Stimulated activated CD4-positive, alpha-beta T cell treated with anti-CD3 and anti-CD28 coated beads, Interleukin-2, amount 100 ng/mL, for 24 hours (primary cell): ENCODE results near the gene TEF.
"Not testable (repeated sequence)": the region's sequence is repeated elsewhere in the genome, so short reads cannot be mapped to it uniquely, and the experiment has no call there.

Experiments used
- DNase-seq, 2 donors: peaks; one replicate each; pipeline ENCODE4 v3.0.0-alpha.2; 2020

The TEF gene

DNA sequence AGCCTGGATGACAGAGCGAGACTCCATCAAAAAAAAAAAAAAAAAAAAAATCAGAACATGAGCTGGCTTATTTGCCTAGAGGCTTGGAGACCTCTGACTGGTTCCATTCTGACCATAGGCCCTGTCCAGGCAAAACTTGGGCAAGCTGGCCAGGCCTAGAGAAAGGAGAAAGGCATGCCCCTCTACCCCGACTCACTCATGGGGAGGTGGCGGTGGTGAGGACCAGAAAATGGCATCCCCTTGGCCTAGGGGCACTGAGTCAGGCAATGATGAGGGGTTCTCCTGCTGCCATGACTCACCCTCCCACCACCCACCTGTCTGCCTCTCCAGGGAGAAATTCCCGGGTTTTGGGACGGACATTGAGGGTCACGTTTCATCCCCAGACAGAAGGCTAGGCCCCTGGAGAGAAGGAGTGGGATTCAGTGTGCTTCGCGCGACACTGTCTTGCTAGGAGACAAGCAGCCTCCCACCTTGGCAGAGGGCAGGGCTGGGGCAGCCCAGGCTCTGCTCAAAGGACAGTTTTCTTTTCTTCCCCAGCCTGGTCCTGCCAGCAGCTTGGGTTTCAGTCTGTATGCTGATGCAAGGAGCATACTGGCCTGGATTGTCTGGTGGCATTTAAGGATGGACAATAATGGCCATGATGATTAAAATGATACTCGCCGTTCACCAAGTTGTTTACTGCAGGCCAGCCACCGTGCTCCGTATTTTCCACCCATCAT is 47.6 kb downstream of the TEF start:
- no peak for DNase-seq

DNA sequence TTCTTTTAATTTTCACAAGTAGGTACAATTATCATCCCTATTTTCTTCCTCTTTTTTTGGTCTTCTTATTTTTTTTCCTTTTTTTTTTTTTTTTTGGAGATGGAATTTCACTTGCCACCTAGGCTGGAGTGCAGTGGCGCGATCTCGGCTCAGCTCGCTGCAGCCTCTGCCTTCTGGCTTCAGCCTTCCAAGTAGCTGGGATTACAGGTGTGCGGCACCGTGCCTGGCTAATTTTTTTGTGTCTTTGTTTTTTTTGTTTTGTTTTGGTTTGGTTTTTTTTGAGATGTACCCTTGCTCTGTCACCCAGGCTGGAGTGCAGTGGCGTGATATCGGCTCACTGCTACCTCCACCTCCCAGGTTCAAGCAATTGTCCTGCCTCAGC is 48.2 kb downstream of the TEF start:
- DNase-seq: no peak

GRCh38 chr22:41431656-41432055 is 49.9 kb downstream of the TEF start:
- DNase-seq: no peak

GRCh38 chr22:41433480-41433879 is 51.7 kb downstream of the TEF start:
- not testable (repeated sequence) for DNase-seq

DNA sequence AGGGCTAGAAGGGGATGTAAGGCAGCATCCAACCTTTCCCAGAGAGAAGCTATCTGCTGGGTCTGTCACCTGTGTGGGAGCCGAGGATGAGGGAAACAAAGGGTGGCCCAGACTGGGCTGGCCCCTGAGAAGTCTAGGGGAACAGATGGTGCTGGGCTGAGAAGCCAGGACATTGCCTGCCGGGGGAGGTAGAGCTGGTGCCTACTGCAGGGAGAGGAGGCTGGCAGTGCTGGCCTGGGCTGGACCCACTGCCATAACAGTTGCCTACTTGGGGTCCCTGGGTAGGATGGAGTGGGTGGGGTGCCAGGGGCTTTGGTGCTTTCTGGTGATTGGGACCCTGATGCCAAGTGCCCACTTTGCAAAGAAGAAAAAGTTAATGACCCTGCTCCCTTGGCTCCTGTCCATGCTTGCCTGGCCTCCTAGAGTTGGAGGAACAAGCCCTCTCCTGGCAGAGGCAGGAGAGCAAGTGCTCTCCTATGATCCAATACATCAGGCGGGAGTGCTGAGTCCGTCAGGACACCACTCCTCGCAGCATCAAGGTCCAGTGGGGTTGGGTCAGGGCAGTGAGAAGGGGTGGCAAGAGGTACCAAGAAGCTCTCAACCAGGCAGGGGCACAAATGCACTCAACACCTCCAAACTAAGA is 52.7 kb downstream of the TEF start:
- not testable (repeated sequence) for DNase-seq

GRCh38 chr22:41435560-41435959 is 53.8 kb downstream of the TEF start:
- no peak for DNase-seq

DNA sequence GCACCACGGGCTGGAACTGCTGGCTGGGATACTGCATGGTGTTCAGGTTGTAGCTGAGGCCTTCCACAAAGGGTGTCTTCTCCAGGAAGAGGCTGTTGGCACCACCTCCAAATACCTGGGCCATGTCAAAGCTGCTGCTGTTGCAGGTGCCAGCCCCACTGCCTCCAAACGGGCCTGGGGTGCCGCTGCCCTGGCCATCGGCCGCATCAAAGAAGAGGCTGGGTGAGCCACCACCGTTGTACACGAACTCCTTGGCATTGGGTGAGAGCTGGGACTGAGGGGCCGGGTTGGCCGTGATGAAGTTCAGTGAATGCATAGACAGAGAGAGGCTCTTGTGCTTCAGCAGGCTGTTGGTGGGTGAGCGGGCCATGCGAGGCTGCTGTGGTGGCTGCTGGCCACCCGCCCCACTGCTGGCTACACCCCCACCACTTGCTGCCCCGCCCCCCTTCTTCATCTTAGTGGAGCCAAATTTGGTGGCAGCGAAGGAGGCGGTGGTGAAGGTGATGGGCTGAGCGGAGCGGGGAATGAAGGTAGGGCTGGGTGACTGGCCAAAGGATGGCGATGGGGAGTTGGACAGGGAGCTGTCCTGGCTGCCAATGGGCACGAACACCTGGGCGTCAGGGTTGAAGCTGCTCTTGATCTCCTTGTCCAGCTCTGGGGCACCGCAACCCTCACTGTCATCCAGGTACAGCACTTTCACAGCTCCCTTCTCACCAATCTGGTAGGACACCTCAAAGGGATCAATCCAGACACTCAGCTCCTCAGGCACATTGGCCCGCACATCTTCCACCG is 54.8 kb downstream of the TEF start:
- DNase-seq: no peak

DNA sequence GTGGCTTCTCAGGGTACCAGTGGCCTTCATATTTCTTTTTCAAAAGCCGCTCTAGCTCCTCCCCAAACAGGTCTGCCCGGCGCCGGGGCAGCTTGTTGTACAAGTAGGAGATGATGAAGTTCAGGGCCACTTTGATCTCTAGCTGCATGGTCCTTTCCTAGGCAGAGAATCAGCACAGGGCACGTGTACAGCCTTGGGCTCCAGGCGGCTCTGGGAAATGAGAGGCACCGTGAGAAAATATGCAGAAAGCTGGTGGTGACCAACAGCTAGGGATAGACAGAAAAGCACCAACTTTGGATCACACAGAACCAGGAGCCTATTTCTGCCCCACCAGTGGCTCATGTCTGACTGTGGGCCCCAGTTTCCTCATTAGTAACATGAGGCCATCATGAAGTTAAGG is 55.5 kb downstream of the TEF start:
- DNase-seq: no peak

- DNase-seq: not testable (repeated sequence)
Observed at GRCh38 chr22:41440511-41440910, 58.8 kb downstream of the TEF start.

DNA sequence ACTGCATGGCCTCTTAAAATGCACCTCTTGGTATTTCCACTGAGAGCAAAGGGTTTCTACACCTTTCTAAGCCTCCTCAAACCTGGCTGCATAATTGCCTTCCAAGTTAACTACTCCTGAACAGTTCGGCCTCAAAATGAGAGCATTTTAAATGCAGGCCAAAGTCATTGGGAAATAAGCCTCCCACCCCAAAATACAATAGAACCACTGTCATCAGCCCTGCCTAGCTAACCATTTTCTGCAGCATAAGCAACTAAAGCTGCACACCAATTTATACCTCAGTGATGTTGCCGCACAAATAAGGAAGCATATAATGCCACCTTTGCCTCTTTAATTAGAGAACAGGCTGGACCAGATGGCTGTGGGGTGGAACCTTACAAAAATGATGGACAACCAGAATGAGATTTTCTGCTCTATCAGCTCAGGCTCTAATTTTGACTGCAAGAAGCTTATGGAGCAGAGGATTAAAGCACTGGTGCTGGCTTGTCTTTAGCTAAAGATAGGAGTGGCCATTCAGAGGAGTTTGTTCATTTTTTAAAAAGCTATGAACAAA is 60.6 kb downstream of the TEF start:
- no peak for DNase-seq

DNA sequence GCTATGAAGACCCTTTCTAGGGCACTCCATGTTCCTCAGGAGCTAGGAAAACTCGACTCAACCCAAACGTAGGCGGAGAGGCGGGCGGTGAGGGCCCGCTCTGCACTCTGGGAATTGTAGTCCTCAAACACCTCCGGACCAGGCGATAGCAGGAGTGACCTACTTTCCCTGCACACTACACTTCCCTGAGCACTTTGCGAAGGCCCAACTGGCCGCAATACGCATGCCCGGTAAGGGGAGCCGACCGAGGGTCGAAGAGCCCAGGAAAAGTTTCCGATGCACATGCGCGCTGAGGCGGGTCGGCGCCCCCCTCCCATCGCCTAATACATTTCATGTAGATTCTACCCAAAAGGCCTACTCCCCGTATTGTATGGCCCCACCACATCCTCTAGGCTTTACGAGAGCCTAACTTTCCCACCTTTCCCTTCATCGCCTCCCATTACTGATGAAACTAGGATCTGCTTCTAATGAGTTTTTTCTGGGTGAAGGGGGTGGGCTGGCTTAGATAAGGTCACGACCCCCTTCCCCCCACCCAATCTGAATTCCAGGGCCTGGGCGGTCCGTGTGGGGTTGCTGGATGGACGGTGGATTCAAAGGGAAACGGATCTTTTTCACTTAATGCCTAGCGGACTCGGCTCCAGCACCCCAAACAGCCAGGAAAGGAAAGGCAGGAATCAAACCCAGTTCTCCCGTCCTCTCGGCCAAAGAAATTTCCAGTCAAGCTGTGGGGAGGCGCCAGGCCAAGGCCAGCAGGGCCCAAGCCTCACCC is 62.8 kb downstream of the TEF start:
- peak; percentile 88 to 89 for DNase-seq

DNA sequence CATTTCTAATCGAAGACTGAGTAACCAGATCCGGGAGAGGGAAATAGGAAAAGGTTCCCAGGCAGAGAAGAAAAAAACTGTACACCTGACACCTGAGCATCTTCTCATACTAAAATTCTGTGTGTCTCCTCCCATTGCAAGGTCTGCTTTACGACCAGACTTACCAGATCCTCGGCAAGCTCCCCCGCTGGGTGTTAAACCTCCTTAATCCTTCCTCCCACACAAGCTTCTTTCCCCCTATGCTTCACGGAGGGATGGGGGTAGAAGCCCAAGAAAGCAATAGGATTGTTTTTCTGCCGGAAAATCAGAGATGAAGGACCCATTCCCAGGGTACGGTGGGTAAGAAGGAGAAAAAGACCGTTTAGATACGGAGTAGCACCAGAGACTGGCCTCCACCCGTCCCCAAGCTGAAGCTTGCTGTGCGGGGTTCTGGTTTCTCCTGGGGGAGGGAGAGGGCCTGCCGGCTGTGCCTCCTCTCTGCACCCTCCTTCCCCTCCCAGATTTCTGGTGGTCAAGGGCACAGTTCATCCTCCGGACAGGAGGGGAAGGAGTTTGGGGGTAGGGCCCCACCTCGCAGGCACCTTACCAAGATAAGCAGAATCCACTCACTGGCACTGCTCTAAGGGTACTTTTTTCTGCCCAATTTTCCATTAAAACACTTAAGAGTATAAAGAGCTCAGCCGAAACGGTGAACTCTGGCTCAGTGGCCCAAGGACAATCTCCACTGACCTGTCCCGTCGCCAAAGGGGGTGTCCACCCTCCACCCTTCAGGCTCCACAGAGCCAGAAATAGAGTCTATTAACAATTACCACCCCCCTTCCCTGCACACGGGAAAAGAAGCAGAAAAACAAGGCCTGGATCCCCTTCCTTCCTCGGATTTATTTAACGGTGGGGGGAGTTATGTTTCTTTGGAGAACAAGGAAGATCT is 63.7 kb downstream of the TEF start:
- peak; percentile 21 to 30 for DNase-seq

DNA sequence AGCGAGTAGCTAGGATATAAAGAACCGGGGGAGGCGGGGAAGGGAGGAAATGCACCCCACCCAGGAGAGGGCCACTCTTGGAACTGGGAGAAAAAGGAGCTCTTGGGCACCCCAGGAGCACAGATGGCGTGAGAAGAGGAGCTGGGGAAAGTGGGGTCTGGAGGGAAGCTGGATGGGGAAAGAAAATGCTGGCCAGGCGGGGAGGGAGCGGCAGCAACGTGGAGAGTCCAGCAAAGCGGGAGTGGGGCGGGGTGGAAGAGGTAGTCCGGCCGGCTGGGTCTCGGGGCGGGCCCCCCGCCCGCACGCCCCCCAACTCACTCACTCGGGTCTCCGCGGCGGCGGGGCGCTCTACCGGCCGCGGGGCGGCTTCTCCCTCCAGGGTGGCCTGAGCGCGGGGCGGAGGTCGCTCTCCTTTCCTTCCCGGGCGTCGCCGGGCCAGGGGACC is 64.3 kb downstream of the TEF start:
- DNase-seq: peak in 1 of 2 donors; percentile 39

- DNase-seq: peak; percentile 94 to 95
Observed at GRCh38 chr22:41446639-41447434, 65.1 kb downstream of the TEF start, which contains the start of gene TOB2. TSS of gene TOB2 (minus strand) at chr22:41446801. CDS start at chr22:41437345, 9,456 bp downstream.

- DNase-seq: peak; percentile 67 to 69
Observed at GRCh38 chr22:41447435-41448188, 65.9 kb downstream of the TEF start.

DNA sequence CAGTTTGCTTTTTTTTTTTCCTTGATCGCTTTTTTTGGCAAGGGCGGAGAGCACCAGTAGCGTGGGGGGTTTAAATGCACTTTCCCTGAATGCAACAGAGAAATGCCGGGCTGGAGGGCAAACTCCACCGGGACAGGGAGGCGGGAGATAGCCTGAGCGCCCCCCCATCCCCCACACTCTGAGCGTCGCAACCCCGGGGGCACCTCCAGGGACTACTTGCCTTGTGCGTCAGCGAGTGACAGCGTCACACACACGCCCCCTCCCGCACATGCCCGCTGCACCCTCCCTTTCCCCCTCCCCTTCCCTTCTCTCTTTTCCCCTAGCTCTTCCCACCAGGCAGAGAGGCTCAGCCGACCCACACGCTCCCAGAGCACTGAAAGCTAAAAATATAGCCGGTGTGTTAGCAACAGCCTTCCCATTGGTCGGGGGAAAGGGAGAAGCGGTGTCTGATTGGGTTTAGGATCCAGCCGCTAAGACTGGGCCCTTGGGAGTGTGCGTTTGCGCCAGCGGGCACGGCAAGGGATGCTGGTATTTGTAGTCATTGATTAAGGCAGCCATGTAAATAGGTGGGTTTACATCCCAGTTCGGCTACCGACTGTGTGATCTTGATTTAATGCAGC is 66.6 kb downstream of the TEF start:
- peak; percentile 88 to 89 for DNase-seq
